MCF 10A (cell line): ENCODE measurements around the gene TMEM229B. TPM values are rescaled to one million over a fixed set of nuclear protein-coding genes. Genes with fewer than 3 reads are reported as not detected.

ENCODE experiments used
- BruUV-seq: library from RNA; stranded (reverse); fragments of 400-500 nt; replicated peaks from 2 replicates; lab custom pipeline; 2021; lab: Mats Ljungman, UMichigan
- CTCF ChIA-PET: fragments of 300-600 bp; sonication (Branson Sonifier 250); formaldehyde crosslinking; extraction: SDS; loops from one replicate; lab custom pipeline; 2021; ENCODE audit warnings: antibody characterized with exemption, inconsistent platforms; lab: Yijun Ruan, JAX
- POLR2A ChIA-PET: fragments of 300-600, 350-650 bp; sonication (Branson Sonifier 250); formaldehyde crosslinking; extraction: SDS; loops from one replicate; lab custom pipeline; 2020; ENCODE audit warnings: antibody characterized with exemption, inconsistent platforms; lab: Yijun Ruan, JAX
- DNase-seq: peaks from one replicate; pipeline ENCODE4 v3.0.0-alpha.2; 2018; ENCODE audit not compliant: unreplicated experiment
- H3K27ac Mint-ChIP-seq: one replicate; pipeline ENCODE4 v1.8.0; 2022; ENCODE audit warnings: mild to moderate bottlenecking, low read depth, mixed read lengths; ENCODE audit not compliant: unreplicated experiment
- H3K27me3 Mint-ChIP-seq: one replicate; pipeline ENCODE4 v1.8.0; 2022; ENCODE audit warnings: mixed read lengths; ENCODE audit not compliant: insufficient read depth, unreplicated experiment
- H3K36me3 Mint-ChIP-seq: one replicate; pipeline ENCODE4 v1.8.0; 2022; ENCODE audit warnings: mild to moderate bottlenecking, moderate library complexity, mixed read lengths; ENCODE audit not compliant: insufficient read depth, unreplicated experiment
- H3K4me1 Mint-ChIP-seq: one replicate; pipeline ENCODE4 v1.8.0; 2022; ENCODE audit warnings: mixed read lengths; ENCODE audit not compliant: insufficient read depth, unreplicated experiment
- H3K4me3 Mint-ChIP-seq: one replicate; pipeline ENCODE4 v1.8.0; 2022; ENCODE audit warnings: mild to moderate bottlenecking, moderate library complexity, mixed read lengths; ENCODE audit not compliant: unreplicated experiment
- H3K9me3 Mint-ChIP-seq: one replicate; pipeline ENCODE4 v1.8.0; 2022; ENCODE audit warnings: mixed read lengths; ENCODE audit not compliant: unreplicated experiment
- CTCF ChIP-seq: fragments of 200-600 bp; IDR thresholded peaks from one replicate; pipeline ENCODE4 v1.8.0; 2022; ENCODE audit warnings: antibody characterized with exemption, mild to moderate bottlenecking; ENCODE audit not compliant: unreplicated experiment
- intact Hi-C: fragments of 100-400 bp; cut with micrococcal nuclease; formaldehyde crosslinking; loops from 2 replicates; pipeline ENCODE4 v1.14.1; 2022
- total RNA-seq: library from RNA; stranded (reverse); gene quantifications from 2 replicates; pipeline ENCODE4 v1.2.3, GENCODE V29; 2022

TMEM229B gene
- total RNA-seq, 1 experiment from 2014 or later = 0.37 TPM

- intact Hi-C loops = no loop called here
- H3K4me1 Mint-ChIP-seq = no peaks in the 10 kb centered on the region
- H3K27me3 Mint-ChIP-seq = peaks cover 29% of the 10 kb centered on the region
- TF ChIP-seq CTCF = no peak
- no peaks in the 10 kb centered on the region for H3K9me3 Mint-ChIP-seq
- H3K4me3 Mint-ChIP-seq = no peak overlapping the region
- CTCF ChIA-PET = interaction anchor here (0.6 to 6.4 kb wide), 5 partner anchors 12 to 1405 kb away, joined by 3 to 56 read pairs (median 4); no protein-coding TSS in a partner anchor
- POLR2A ChIA-PET = no interaction called here
- no TSS peak for BruUV-seq
- no peak overlapping the region for H3K27ac Mint-ChIP-seq
- no peaks in the 10 kb centered on the region for H3K36me3 Mint-ChIP-seq
- DNase-seq = no peak
These were observed 49.6 kb downstream of the TMEM229B start for GRCh38 chr14:67438969-67439368.

DNA sequence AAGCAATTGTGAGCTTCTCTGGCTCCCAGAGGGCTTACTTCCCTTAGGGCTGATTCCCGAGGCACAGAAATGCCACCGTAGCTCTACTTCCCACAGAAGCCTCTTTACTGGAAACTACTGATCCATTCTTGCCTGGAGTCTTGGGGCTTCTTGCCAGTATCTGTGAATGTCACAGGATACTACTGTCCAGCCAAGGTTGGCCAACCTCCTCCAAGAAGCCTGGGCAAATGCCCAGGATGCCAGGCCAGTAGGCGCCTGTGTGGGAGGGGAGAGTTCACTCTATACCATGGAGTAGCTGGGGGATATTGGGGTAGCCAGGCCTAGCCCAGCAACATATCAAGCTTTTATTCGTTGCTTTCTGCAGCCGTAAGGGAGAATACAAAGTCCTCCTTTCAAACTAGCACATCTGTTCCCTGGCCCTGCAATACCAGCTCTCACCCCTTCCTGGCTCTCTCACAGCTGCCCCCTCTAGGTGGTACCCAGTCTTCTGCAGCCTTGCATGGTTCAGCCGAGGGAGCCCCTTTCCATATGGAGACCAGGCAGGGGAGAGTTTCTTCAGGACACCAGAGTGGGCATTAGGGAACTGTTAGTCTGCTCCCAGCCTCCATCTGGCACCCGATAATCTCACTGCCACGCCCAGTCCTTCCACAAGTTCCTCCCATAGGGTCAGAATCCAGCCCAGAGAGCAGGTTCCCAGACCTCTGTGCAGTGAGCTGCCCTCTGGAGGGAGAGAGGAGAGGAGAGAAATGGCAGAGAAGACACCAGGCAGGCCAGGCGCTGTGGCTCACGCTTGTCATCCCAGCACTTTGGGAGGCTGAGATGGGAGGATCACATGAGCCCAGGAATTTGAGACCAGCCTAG, 52.3 kb downstream of the TMEM229B start:
- peaks cover 36% of the 10 kb centered on the region for H3K27me3 Mint-ChIP-seq
- H3K4me3 Mint-ChIP-seq = no peak overlapping the region
- BruUV-seq = no TSS peak
- no peaks in the 10 kb centered on the region for H3K9me3 Mint-ChIP-seq
- POLR2A ChIA-PET = interaction anchor here (0.8 kb wide), 1 partner anchor 103 kb away, joined by 3 read pairs; no protein-coding TSS in a partner anchor
- intact Hi-C loops = no loop called here
- CTCF ChIA-PET = interaction anchor here (0.7 to 6.4 kb wide), 5 partner anchors 9 to 269 kb away, joined by 3 to 56 read pairs (median 4); no protein-coding TSS in a partner anchor
- no peak for DNase-seq
- H3K36me3 Mint-ChIP-seq = no peaks in the 10 kb centered on the region
- no peaks in the 10 kb centered on the region for H3K4me1 Mint-ChIP-seq
- no peak for TF ChIP-seq CTCF
- H3K27ac Mint-ChIP-seq = no peak overlapping the region

DNA sequence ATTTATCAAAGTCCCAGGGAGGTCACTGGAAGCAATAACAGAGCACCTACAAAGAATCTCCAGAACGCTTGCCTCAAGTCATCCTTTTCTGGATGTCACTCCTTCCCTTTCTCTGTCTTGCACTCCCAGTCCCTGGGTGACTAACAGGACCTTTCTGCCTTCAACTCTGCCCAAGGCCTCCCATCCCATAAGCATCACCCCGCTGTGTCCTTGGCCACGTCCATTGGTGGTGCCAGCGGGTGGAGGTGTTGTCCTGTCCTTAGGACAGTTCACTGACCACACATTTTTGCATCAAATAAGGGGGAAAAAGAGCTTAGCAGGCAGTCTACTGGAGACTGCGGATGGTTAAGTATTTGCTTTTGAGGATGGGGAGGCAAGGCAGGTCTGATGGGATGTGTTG, 52.9 kb downstream of the TMEM229B start:
- Mint-ChIP-seq H3K4me3 (no peak overlapping the region), H3K4me1 (no peaks in the 10 kb centered on the region), H3K36me3 (no peaks in the 10 kb centered on the region), H3K27ac (no peak overlapping the region), H3K27me3 (peaks cover 36% of the 10 kb centered on the region), H3K9me3 (no peaks in the 10 kb centered on the region)
- POLR2A ChIA-PET = interaction anchor here (0.8 kb wide), 1 partner anchor 104 kb away, joined by 3 read pairs; no protein-coding TSS in a partner anchor
- CTCF ChIA-PET = interaction anchor here (0.6 to 6.4 kb wide), 5 partner anchors 8 to 270 kb away, joined by 3 to 56 read pairs (median 4); no protein-coding TSS in a partner anchor
- no peak for TF ChIP-seq CTCF
- intact Hi-C loops = no loop called here
- no TSS peak for BruUV-seq
- DNase-seq = no peak

DNA sequence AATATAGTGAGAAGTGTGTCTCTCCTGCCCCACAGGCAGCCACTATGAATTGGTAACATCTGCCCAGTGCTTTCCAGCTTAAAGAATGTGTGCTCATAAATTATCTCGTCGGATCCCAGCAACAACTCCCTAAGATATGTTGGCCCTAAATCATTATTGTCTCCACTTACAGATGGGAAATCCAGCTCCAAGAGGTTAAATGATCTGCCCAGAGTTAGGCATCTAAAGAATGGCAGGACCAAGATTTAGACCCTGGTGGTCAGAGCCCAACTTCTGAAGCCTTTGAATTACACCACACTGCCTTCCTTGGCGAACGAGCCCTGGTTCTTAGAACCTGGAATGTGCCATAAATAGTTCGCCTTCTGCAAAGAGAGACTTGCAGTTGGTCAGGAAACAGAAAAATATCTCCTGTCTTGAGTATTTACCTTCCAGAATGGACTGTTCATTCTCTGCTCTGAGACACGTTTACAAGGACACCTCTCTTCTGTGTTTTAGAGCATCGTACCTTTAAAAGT, 56.4 kb downstream of the TMEM229B start:
- TF ChIP-seq CTCF = no peak
- peaks cover 12% of the 10 kb centered on the region for H3K4me1 Mint-ChIP-seq
- no peak overlapping the region for H3K27ac Mint-ChIP-seq
- intact Hi-C loops = no loop called here
- ChIA-PET CTCF (interaction anchor here (0.6 to 9.0 kb wide), 6 partner anchors 9 to 273 kb away, joined by 3 to 221 read pairs (median 3); no protein-coding TSS in a partner anchor), POLR2A (interaction anchor here (0.6 to 1.0 kb wide), 3 partner anchors 10 to 139 kb away, joined by 3 to 4 read pairs (median 4); no protein-coding TSS in a partner anchor)
- H3K36me3 Mint-ChIP-seq = no peaks in the 10 kb centered on the region
- H3K9me3 Mint-ChIP-seq = no peaks in the 10 kb centered on the region
- peaks cover 24% of the 10 kb centered on the region for H3K27me3 Mint-ChIP-seq
- no peak overlapping the region for H3K4me3 Mint-ChIP-seq
- DNase-seq = no peak
- no TSS peak for BruUV-seq
